Small intestine (tissue), 7 donors: Measurements from ENCODE around the gene MIX23. TPM values are rescaled to one million over a fixed set of nuclear protein-coding genes. Genes with fewer than 3 reads are reported as not detected.

Experiments used
- DNase-seq, 2 donors: peaks; one replicate each; pipeline versions ENCODE4 v3.0.0 to v3.0.0-alpha.2; 2013
- FAIRE-seq: peaks from 2 replicates; lab custom pipeline; 2012; peaks lifted over from hg19 to GRCh38; lab: Jason Lieb, UNC
- H3K27ac ChIP-seq, 3 donors: one replicate each; pipeline ENCODE4 v1.5.1; 2013; ENCODE audit warnings: low read length in 2 of 3, mild to moderate bottlenecking in 2 of 3, control low read depth in 1 of 3, inconsistent platforms in 1 of 3, low read depth in 1 of 3, moderate library complexity in 1 of 3
- H3K27me3 ChIP-seq, 3 donors: one replicate each; pipeline ENCODE4 v1.6.1; 2013; ENCODE audit warnings: low read length in 3 of 3, inconsistent platforms in 1 of 3; ENCODE audit not compliant: control insufficient read depth in 3 of 3, insufficient read depth in 3 of 3
- H3K36me3 ChIP-seq, 3 donors: one replicate each; pipeline ENCODE4 v1.6.1; 2013; ENCODE audit warnings: low read length in 3 of 3, inconsistent platforms in 1 of 3, low read depth in 1 of 3, mild to moderate bottlenecking in 1 of 3, moderate library complexity in 1 of 3; ENCODE audit not compliant: control insufficient read depth in 3 of 3, insufficient read depth in 2 of 3
- H3K4me1 ChIP-seq, 3 donors: one replicate each; pipeline ENCODE4 v1.6.1; 2013; ENCODE audit warnings: low read length in 2 of 3, inconsistent platforms in 1 of 3, low read depth in 1 of 3, mild to moderate bottlenecking in 1 of 3, moderate library complexity in 1 of 3; ENCODE audit not compliant: control insufficient read depth in 3 of 3, insufficient read depth in 2 of 3
- H3K4me3 ChIP-seq, 3 donors: one replicate each; pipeline ENCODE4 v1.5.1; 2013; ENCODE audit warnings: low read length in 3 of 3, control low read depth in 1 of 3, inconsistent platforms in 1 of 3, low read depth in 1 of 3, mild to moderate bottlenecking in 1 of 3, moderate library complexity in 1 of 3
- H3K9me3 ChIP-seq, 2 donors: one replicate each; pipeline ENCODE4 v1.6.1; 2013; ENCODE audit warnings: low read depth in 1 of 2, low read length in 1 of 2; ENCODE audit not compliant: control insufficient read depth in 2 of 2, insufficient read depth in 1 of 2
- WGBS, 3 donors: extraction: QIAGEN DNeasy Blood & Tissue Kit; methylation state at CpG; one replicate each; pipeline ENCODE4 v1.1.7; 2013; 5-methylcytosine and 5-hydroxymethylcytosine counted together
- polyA plus RNA-seq, 4 donors: library from polyadenylated mRNA; stranded (reverse) in 3 of 4; unstranded in 1 of 4; fragments of 200-250 nt in 3 of 4; fragments of 120-200 nt in 1 of 4; gene quantifications; one replicate each; pipeline versions ENCODE4 v1.2.1 to v1.2.3, GENCODE V29; 2013
- donor health status: healthy with polysubstance abuse.
- donor health status: control.
- donor health status: control.
- donor health status: Bipolar disorder and iron deficiency.
- donor health status: healthy.

Gene MIX23
- polyA plus RNA-seq, 4 donors, result 29.2 to 53.0 (median 45.8) TPM

GRCh38 chr3:122390665-122391064 lies 7.6 kb upstream of the MIX23 start:
- 60 to 70% (median 68%) methylated on average over 4 of the region's 4 CpGs for WGBS, 3 donors
- no peak overlapping the region for H3K27ac ChIP-seq
- FAIRE-seq, result no peak

DNA sequence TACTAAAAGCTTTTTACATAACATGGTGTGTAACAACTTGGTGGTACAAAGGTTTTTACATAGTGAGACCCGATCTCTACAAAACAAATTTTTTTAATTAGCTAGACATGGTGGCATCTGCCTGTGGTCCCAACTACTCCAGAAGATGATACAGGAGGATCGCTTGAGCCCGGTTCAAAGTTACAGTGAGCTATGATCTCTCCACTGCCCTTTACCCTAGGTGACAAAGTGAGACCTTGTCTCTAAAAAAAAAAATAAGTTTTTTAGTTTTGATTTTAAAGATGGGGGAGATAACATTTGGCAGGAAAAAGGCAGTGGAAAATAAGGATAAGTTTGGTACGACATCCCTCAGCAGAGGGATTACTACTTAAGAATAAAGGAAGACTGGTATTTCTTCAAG lies 6.9 kb upstream of the MIX23 start:
- no peaks in the 10 kb centered on the region for H3K9me3 ChIP-seq
- H3K4me1 ChIP-seq, result peaks cover 0 to 2% (median 0%) of the 10 kb centered on the region in 3 donors
- H3K4me3 ChIP-seq, result no peak overlapping the region
- H3K27me3 ChIP-seq, result no peaks in the 10 kb centered on the region
- FAIRE-seq (no peak), DNase-seq (no peak)
- no peak overlapping the region for H3K27ac ChIP-seq
- peaks cover 0 to 9% (median 0%) of the 10 kb centered on the region in 3 donors for H3K36me3 ChIP-seq
- 83 to 89% (median 83%) methylated on average over 4 of the region's 4 CpGs for WGBS, 3 donors

More at GRCh38 chr3:122390665-122391064, 7.6 kb upstream of the MIX23 start:
- Histone ChIP-seq H3K4me1 (peaks cover 0 to 2% (median 0%) of the 10 kb centered on the region in 3 donors), H3K36me3 (peaks cover 0 to 9% (median 0%) of the 10 kb centered on the region in 3 donors), H3K9me3 (no peaks in the 10 kb centered on the region), H3K27me3 (no peaks in the 10 kb centered on the region), H3K4me3 (no peak overlapping the region)
- DNase-seq, result no peak

- no peaks in the 10 kb centered on the region for H3K27me3 ChIP-seq
- no peaks in the 10 kb centered on the region for H3K9me3 ChIP-seq
- peaks cover 0 to 9% (median 0%) of the 10 kb centered on the region in 3 donors for H3K36me3 ChIP-seq
- FAIRE-seq (no peak), DNase-seq (no peak)
- no peak overlapping the region for H3K27ac ChIP-seq
- peaks cover 0 to 2% (median 0%) of the 10 kb centered on the region in 3 donors for H3K4me1 ChIP-seq
- H3K4me3 ChIP-seq, result no peak overlapping the region
Observed at GRCh38 chr3:122389197-122389596, 6.2 kb upstream of the MIX23 start.

GRCh38 chr3:122387709-122388108 lies 4.7 kb upstream of the MIX23 start:
- Histone ChIP-seq H3K27ac (no peak overlapping the region), H3K4me3 (no peak overlapping the region), H3K27me3 (no peaks in the 10 kb centered on the region), H3K36me3 (peaks cover 0 to 4% (median 0%) of the 10 kb centered on the region in 3 donors), H3K4me1 (no peaks in the 10 kb centered on the region), H3K9me3 (no peaks in the 10 kb centered on the region)
- DNase-seq, result no peak
- no peak for FAIRE-seq
- WGBS, 3 donors, result 80 to 88% (median 88%) methylated on average over 3 of the region's 3 CpGs

DNA sequence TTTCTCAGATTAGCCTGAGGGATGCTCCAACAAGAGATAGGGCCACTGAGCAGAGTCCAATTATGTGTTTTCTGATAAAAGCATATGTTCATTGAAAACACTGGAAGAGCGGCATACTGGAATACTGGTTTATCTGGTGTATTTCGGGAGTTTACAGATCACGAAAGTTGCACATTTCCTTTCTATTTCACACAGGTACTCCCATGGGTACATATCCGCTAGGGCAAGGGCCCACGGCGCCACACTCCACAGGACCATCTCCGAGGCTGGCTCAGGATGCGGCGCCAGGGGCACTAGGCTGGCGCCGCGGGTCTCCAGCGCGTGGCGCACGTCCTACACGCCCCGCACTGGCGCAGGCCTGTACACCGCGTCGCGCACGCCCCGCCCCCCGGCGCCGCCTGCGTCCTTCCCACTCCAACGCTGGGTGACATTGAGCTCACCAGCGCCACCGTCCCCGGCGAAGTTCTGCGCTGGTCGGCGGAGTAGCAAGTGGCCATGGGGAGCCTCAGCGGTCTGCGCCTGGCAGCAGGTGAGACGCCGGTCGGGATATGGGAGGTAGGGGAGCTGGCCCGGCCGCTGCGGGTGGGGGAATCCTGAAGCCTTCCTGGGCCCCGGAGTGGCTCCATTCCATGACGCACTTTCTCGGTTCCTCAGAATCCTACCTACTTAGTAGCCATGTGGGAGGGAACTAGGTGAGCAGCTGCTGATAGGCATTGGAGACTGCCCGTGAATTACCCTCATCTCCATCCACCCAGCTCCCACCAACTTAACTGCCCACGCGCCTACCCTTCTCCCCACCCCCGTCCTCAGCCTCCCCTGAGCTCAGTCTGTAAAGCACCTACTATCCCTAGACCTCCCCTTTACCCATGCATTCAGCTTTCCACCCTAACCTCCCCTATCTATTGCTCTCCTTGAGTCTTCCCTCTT lies 1.0 kb upstream of the MIX23 start, which contains the start of gene FAM162A:
Gene FAM162A (plus strand): TSS at position 412 of the 927 bp plus-strand sequence. CDS start 84 bp downstream, at position 496.
- Histone ChIP-seq H3K4me3 (peak within 1 kb of the TSS; percentile 72 to 83 (median 81)), H3K4me1 (peaks cover 0 to 2% (median 0%) of the 10 kb centered on the region in 3 donors), H3K9me3 (no peaks in the 10 kb centered on the region), H3K27ac (peak within 1 kb of the TSS; percentile 85 to 95 (median 94)), H3K36me3 (peaks cover 0 to 4% (median 0%) of the 10 kb centered on the region in 3 donors), H3K27me3 (no peaks in the 10 kb centered on the region)
- DNase-seq, result peak; percentile 94 to 99
- no peak for FAIRE-seq
- 0 to 1% (median 0%) methylated on average over 33 to 52 of the region's 52 CpGs for WGBS, 3 donors

DNA sequence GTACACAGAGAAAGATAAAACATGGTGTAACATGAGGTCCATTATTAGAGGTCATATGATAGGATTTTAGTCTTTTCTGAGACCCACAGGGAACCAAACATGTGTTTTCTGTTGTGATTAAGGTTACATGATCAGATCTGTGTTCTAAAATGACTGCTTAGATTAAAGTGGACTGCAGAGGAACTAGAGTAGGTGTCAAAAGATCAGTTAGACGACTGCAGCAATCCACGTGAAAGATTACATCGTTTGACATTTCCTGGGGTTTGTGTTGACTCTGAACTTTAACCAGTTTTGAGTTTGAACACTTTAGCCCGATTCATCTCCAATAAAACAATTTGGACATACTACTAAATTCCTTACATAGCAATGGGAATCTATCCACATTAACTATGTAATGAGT lies 5.1 kb downstream of the MIX23 start:
- Histone ChIP-seq H3K36me3 (peaks cover 0 to 3% (median 0%) of the 10 kb centered on the region in 3 donors), H3K9me3 (no peaks in the 10 kb centered on the region), H3K27ac (no peak overlapping the region), H3K27me3 (no peaks in the 10 kb centered on the region), H3K4me3 (no peak overlapping the region), H3K4me1 (peaks cover 0 to 5% (median 2%) of the 10 kb centered on the region in 3 donors)
- no peak for DNase-seq
- FAIRE-seq, result no peak
- 21 to 59% (median 34%) methylated on average over 4 of the region's 4 CpGs for whole genome bisulfite sequencing, 3 donors

GRCh38 chr3:122374034-122374433 lies 9.0 kb downstream of the MIX23 start:
- peaks cover 0 to 5% (median 0%) of the 10 kb centered on the region in 3 donors for H3K4me1 ChIP-seq
- DNase-seq (no peak), FAIRE-seq (no peak)
- no peaks in the 10 kb centered on the region for H3K27me3 ChIP-seq
- no peaks in the 10 kb centered on the region for H3K9me3 ChIP-seq
- no peak overlapping the region for H3K27ac ChIP-seq
- 92 to 96% (median 96%) methylated on average over 1 of the region's 1 CpG for WGBS, 3 donors
- H3K36me3 ChIP-seq, result peaks cover 0 to 13% (median 2%) of the 10 kb centered on the region in 3 donors
- H3K4me3 ChIP-seq, result no peak overlapping the region

- peak; percentile 56 to 71 for DNase-seq
Observed at GRCh38 chr3:122366379-122366749, 16.7 kb downstream of the MIX23 start.

More at GRCh38 chr3:122366379-122366749, 16.7 kb downstream of the MIX23 start:
- FAIRE-seq, result no peak
- Histone ChIP-seq H3K27ac (peak overlapping the region in 2 of 3 donors; percentile 72), H3K9me3 (peaks cover 0 to 3% of the 10 kb centered on the region in 2 donors), H3K4me1 (peaks cover 4 to 47% (median 10%) of the 10 kb centered on the region in 3 donors), H3K36me3 (peaks cover 0 to 22% (median 2%) of the 10 kb centered on the region in 3 donors), H3K4me3 (no peak overlapping the region), H3K27me3 (no peaks in the 10 kb centered on the region)
- WGBS, 3 donors, result 59 to 81% (median 69%) methylated on average over 5 of the region's 5 CpGs
